Activated CD4-positive, alpha-beta T cell treated with anti-CD3 and anti-CD28 coated beads, Interleukin-2, Interleukin-6, amounts not matched to agents 100 ng/mL and 50 ng/mL, durations not matched to agents 16 hours and 8 hours (primary cell): ENCODE data around the gene GRK5.
"Not testable (repeated sequence)": the region's sequence is repeated elsewhere in the genome, so short reads cannot be mapped to it uniquely, and the experiment has no call there.

Source experiments
- DNase-seq: peaks from one replicate; pipeline ENCODE4 v3.0.0-alpha.2; 2020

The GRK5 gene

GRCh38 chr10:119427263-119427864 lies 220.0 kb downstream of the GRK5 start:
- no peak for DNase-seq

GRCh38 chr10:119428789-119429188 lies 221.4 kb downstream of the GRK5 start:
- DNase-seq: no peak

GRCh38 chr10:119429771-119430170 lies 222.4 kb downstream of the GRK5 start:
- DNase-seq: no peak

DNA sequence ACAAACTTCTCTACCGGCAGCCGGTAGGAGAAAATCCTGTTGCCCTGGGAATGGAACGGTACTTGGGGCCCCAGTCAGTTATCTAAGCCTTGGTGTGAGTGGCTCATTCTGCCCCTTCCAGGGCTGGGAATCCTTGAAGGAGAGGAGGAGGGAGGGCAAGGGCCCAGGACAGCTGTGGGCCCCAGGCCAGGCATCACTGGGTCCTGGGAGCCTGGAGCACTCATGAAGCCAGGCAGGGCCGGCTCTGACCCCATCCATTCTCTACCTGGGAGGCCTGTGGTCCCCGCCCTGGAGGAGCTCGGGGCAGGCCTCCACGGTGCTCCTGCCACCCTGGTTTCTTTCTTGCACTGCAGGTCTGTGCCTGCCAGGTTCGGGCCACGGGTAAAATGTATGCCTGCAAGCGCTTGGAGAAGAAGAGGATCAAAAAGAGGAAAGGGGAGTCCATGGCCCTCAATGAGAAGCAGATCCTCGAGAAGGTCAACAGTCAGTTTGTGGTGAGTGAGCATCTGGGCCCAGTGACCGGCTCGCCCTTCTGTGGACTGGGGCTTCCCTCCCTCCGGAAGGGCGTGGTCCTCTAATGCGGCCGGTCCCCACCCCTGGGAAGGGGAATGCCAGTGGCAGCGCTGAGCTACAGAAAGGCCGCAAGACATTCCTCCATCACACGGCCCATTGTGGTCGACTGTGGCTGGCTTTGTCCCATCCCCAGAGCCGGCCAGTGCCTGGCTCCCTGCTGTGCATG lies 223.8 kb downstream of the GRK5 start:
- no peak for DNase-seq

GRCh38 chr10:119431773-119432135 lies 224.4 kb downstream of the GRK5 start:
- no peak for DNase-seq

DNA sequence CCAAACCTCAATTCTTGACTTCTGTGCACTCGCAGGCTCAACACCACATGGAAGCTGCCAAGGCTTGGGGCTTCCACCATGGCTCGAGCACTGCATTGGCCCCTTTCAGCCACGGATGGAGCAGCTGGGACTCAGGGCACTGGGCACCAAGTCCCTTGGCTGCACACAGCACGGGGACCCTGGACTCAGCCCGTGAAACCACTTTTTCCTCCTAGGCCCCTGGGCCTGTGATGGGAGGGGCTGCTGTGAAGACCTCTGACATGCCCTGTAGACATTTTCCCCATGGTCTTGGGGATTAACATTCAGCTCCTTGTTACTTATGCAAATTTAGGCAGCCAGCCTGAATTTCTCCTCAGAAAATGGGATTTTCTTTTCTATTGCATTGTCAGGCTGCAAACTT lies 227.6 kb downstream of the GRK5 start:
- not testable (repeated sequence) for DNase-seq

DNA sequence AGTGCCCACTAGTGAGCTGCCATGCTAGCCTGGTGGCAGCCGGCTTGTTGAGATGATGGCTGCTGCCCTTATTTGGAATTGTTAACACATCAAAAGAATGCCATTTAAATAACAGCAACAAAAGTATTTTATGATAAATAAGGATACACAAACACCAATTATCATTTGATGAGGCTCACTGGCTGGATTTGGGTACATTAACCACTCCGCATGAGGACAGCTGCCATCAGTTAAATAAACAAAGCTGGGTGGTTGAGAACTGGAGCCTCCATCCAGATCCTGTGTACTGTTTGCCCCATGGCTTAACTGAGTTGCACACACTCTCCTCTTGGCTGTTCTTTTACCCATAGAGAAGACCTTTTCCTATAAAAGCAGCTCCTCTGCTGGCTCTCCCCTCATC lies 231.3 kb downstream of the GRK5 start:
- no peak for DNase-seq

DNA sequence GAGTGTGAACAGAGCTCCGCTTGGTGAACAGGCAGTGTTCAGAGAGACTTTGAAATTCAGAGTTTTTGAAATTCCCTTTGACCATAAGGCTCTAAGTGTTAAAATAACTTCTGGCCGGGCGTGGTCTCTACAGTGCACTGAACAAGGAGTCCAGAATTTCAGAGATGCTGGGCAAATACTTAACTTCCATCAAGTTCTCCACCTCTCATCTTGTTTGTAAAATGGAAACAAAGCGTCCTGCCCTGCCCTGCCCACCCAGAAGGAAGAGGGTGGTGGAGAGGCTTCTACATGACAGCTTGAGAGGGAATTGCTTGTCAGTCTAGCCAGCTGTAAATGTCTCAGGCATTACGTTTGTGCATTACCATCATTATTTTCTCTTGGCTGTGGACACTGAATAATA lies 232.6 kb downstream of the GRK5 start:
- no peak for DNase-seq

- no peak for DNase-seq
Observed at GRCh38 chr10:119441151-119441821, 233.9 kb downstream of the GRK5 start.

- DNase-seq: no peak
Observed at GRCh38 chr10:119441921-119442757, 234.8 kb downstream of the GRK5 start.

DNA sequence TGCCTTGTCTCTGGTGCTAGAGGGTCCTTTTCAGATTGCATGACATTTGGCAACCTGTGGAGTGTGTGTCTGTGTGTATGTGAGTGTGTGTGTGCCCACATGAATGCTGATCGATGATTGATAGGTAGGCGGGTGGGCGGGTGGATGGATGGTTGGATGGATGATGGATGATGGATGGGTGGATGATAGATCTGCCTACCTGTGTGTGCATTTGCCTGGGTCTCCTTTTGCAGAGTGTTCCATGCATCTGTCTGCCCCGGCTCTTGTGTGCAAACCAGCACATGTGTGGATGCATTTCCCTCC lies 235.3 kb downstream of the GRK5 start:
- no peak for DNase-seq

DNA sequence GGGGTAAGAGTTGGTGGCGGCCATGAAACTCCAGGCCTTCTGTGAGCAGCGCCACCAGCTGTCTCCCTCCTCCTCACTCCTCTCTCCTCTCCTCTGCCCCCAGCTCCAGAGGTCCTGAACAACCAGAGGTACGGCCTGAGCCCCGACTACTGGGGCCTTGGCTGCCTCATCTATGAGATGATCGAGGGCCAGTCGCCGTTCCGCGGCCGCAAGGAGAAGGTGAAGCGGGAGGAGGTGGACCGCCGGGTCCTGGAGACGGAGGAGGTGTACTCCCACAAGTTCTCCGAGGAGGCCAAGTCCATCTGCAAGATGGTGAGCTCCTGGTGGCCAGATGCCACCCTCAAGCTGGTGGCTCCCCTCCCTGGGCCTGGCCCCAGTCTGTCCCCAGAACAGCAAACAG lies 236.1 kb downstream of the GRK5 start:
- no peak for DNase-seq

- no peak for DNase-seq
Observed at GRCh38 chr10:119443970-119444660, 236.7 kb downstream of the GRK5 start.

DNA sequence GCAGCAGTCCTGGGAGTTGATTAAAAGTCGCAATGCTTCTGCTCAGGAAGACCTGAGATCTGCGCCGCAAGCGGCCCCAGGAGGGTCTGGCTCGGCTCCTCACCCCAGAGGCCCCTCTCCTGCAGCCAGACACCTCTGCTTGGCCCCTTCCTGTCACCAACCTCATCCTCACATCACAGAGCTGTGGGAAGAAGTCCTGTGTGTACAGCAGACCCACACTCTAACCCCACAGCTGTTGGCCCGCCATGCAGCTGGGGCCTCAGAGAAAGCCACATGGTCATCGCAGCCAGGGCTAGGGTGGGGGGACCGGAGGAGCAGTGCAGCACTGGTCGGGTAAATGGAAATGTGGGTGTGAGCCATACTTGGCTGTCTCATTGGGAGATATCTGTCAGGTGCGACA lies 237.5 kb downstream of the GRK5 start:
- no peak for DNase-seq

DNA sequence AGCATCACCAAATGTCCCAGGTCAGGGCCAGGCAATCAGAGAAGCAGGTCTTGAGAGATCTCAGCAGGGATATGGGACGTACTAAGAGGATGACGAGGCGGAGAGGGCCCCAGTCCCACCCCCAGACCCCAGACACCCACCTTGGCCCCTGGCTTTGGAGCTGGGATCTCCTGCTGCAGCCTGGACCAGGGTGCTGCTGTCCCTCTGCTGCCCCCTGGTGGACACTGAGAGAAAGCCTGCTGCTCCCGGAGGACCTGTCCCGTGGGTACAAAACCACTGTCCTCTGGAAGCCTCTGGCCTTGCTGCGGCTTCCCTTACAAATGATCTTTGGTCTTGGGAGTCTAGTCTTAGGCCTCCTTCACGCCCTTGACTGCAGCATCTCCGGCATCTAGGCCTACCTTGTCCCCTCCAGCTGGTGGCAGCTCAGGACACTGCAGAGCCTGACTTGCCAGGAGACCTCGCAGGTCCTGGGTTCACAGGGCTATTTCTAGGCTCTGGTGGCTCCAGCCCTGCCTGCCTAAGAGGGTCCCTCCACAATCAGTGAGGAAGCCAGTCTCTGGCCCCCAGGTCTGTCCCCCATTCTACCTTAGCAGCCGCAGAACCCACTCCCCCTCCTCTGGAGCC lies 238.1 kb downstream of the GRK5 start:
- DNase-seq: peak; percentile 89

DNA sequence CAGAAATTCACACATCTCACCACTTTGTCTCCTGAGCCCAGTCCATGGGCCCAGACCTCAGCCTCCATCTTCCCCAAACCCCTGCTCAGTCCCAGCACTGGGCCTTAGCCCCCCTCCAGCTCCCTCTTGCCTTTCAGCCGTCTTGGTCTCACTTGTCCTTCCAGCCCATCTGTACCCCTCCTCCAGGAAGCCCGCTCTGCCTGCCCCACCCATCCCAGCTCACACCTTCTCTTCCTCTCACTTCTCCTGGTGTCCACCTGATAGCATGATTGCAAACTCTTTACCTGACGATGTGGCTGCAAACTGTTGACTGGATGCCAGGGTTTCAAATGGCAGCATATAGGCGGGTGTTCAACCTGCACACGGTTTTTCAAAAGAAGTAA lies 238.6 kb downstream of the GRK5 start:
- DNase-seq: no peak

DNA sequence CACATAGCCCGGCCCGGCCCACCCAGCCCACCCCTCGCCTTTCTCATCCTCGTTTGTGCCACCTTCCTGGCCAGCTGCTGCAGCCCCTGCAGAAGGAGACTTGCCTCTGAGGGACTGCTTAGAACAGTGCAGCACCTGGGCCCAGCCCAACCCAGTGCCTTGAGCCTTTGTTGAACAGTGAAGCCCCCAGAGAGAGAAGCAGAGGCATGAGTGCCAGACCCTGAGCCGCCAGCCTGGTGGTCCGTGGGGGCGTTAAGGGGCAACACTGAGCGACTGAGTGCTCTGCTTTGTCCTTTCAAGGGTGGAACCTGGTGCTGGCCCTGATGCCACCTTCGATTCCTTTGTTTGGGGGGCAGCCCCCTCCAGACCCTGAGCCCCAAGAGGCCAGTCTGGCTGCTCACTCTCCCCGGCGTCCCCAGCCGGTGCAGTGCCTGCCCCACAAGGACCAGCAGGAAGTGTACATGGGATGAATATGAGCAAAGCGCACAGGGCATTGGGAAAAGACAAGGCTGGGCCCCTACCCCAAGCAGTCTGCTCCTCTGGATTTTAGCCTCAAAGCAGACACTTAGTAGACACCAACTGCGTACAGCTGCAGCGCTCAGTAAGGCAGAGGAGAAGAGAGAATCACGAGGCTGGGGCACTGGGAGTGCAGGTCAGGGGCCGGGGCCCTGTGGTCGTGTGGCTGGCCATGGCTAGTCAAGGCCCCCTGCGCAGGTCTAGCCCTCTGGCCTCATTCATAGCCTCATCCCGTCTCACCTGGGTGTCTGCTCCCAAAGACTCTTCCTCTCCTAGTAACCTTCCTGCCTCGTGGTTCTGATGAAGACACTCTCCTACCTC lies 239.3 kb downstream of the GRK5 start:
- DNase-seq: no peak

DNA sequence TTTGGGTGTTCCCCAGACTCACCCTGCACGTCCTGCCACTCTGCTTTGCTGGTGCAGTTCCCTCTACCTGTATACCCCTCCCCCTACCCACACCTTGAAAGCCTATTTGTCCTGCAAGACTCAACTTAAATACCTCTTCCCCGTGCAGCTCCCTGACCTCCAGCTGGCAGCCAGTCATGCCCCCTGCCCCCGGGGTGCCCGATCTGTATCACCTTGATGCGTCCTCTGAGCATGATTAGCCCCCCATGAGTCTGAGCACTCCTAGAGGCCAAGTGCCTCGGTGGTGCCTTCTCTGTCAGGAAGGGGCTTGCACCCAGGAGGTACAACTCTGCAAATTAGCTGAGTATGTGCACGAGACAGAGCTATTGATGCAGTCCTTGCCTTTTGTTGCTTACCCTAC lies 240.1 kb downstream of the GRK5 start:
- DNase-seq: no peak

DNA sequence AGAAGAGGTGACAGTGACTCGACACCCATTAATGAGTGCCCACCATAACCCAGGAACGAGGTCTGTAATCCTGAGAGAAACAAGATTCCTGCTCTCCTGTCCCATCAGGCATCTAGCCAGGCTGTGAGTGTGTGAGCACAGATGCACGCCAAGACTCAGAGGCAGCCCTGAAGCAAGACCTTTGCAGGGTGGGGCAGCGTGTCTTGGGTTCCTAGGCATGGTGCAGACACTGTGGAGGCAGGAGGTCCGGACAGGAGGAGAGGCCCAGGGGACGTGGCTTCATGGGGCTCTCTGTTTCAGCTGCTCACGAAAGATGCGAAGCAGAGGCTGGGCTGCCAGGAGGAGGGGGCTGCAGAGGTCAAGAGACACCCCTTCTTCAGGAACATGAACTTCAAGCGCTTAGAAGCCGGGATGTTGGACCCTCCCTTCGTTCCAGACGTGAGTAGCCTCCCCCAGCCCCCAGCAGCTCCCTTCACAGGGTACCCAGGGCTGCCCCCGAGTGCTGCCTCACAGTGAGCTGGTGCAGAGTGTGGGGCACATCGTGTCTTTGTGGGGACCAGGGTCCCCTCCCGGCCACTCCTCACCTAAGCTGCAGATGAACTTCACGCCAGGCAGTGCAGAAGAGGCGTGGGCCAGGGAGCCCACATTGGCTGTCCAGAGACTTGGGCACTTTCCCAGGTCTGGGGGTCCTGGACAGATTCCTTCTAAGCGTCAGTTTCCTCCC lies 240.6 kb downstream of the GRK5 start:
- no peak for DNase-seq

GRCh38 chr10:119448628-119449584 lies 241.5 kb downstream of the GRK5 start:
- DNase-seq: no peak
